ENCODE measurements around the gene MORN2. TPM values are rescaled to one million over a fixed set of nuclear protein-coding genes. Genes with fewer than 3 reads are reported as not detected.

Gene MORN2
- total RNA-seq, 1 experiment from 2014 or later: 8.0 TPM

GRCh38 chr2:38900726-38901125 lies 24.9 kb downstream of the MORN2 start:
- no peak overlapping the region for H3K4me3 Mint-ChIP-seq
- H3K9me3 Mint-ChIP-seq: no peaks in the 10 kb centered on the region

More at GRCh38 chr2:38900726-38901125, 24.9 kb downstream of the MORN2 start:
- Histone ChIP-seq H4K8ac (replicated peaks; ENCODE audit: insufficient read length, low read depth, low read length) (no peak overlapping the region), H4K20me1 (ENCODE audit: control insufficient read depth, insufficient read depth, insufficient read length) (no peaks in the 10 kb centered on the region), H2BK20ac (ENCODE audit: low read depth, low read length, poor library complexity, severe bottlenecking) (no peak overlapping the region), H3K4ac (ENCODE audit: low read depth, low read length) (no peak overlapping the region), H3K18ac (ENCODE audit: insufficient read length, low read depth, low read length) (no peak overlapping the region), H3K9ac (ENCODE audit: extremely low read depth, insufficient read length, low read length) (no peak overlapping the region), H3K14ac (ENCODE audit: insufficient read depth, low read length) (no peak overlapping the region), H2BK120ac (ENCODE audit: low read depth, low read length, poor library complexity, severe bottlenecking) (no peak overlapping the region), H3K23ac (ENCODE audit: insufficient read length, low read depth, low read length) (no peak overlapping the region), H3K4me1 (ENCODE audit: insufficient read depth, low read length) (no peaks in the 10 kb centered on the region), H3K56ac (ENCODE audit: insufficient read length, low read depth, low read length) (no peak overlapping the region), H2AK5ac (ENCODE audit: insufficient read length, low read length) (no peak overlapping the region), H3T11ph (ENCODE audit: low read length) (no peak overlapping the region), H3K27ac (ENCODE audit: insufficient read length, low read depth, low read length) (no peak overlapping the region), H2BK15ac (ENCODE audit: low read depth, low read length) (no peak overlapping the region), H3K79me1 (ENCODE audit: insufficient read depth, low read depth, low read length, poor library complexity, severe bottlenecking) (no peaks in the 10 kb centered on the region), H3K9me3 (ENCODE audit: control insufficient read depth, low read depth, low read length) (no peaks in the 10 kb centered on the region), H4K5ac (ENCODE audit: insufficient read length, low read depth, low read length) (no peak overlapping the region), H3K23me2 (ENCODE audit: insufficient read length, low read depth, low read length, poor library complexity, severe bottlenecking) (no peaks in the 10 kb centered on the region), H4K91ac (ENCODE audit: insufficient read length, low read depth, low read length) (no peak overlapping the region), H3K79me2 (ENCODE audit: insufficient read depth, low read length) (no peaks in the 10 kb centered on the region), H2AFZ (ENCODE audit: low read length) (no peak overlapping the region), H2BK12ac (ENCODE audit: insufficient read length, low read depth, low read length) (no peak overlapping the region), H3K27me3 (ENCODE audit: insufficient read depth, low read length) (no peaks in the 10 kb centered on the region), H3K4me2 (ENCODE audit: insufficient read depth, insufficient read length, low read length) (no peak overlapping the region), H2BK5ac (ENCODE audit: insufficient read length, low read length) (no peak overlapping the region)
- Mint-ChIP-seq H3K36me3 (ENCODE audit: insufficient read depth in 1 of 3, low read depth in 3 of 3) (no peaks in the 10 kb centered on the region), H3K27me3 (ENCODE audit: low read depth) (no peaks in the 10 kb centered on the region), H3K27ac (no peak overlapping the region), H3K4me1 (0 out of 4 replicates have a peak, but pooled peaks cover 0 to 3% of the 10 kb centered on the region in 2 experiments)
- no peak for TF ChIP-seq CTCF (conservative IDR thresholded peaks at IDR 0.05)
- DNase-seq: no peak
- no CpG with 5 or more reads among the region's 1 CpG for WGBS (ENCODE audit: extremely low coverage, insufficient read length, low lambda C conversion rate)
